HPDE6-E6E7 (cell line): Measurements from ENCODE around the gene NUDT21.
"Not testable (repeated sequence)": the region's sequence is repeated elsewhere in the genome, so short reads cannot be mapped to it uniquely, and the experiment has no call there.

Experiments
- DNase-seq: peaks from one replicate; pipeline ENCODE4 v3.0.0; 2011; ENCODE audit warnings: missing footprints; ENCODE audit errors: extremely low spot score

The NUDT21 gene

DNA sequence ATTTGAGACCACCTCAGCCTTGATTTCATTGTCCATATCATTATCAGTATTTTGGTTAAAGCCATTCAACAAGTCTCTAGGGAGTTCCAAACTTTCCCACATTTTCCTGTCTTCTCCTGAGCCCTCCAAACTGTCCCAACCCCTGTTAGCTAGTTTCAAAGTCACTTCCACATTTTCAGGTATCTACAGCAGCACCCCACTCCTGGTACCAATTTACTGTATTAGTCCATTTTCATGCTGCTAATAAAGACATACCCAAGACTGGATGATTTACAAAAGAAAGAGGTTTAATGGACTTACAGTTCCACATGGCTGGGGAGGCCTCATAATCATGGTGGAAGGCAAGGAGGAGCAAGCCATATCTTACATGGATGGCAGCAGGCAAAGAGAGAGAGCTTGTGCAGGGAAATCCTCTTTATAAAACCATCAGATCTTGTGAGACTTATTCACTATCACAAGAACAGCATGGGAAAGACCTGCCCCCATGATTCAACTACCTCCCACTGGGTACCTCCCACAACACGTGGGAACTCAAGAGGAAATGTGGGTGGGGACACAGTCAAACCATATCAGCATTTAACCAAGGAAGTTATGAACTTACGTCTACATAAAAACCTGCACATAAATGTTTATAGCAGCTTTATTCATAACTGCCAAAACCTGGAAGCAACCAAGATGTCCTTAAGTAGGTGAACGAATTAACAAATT, 70.2 kb downstream of the NUDT21 start:
- DNase-seq = not testable (repeated sequence)
